ENCODE data around the gene GLCCI1.

- TF ChIP-seq ZNF274 (IDR thresholded peaks at IDR 0.05; ENCODE audit: low read depth, low read length), result no peak
- no peak for TF ChIP-seq SUZ12 (IDR thresholded peaks at IDR 0.05; ENCODE audit: extremely low read depth, insufficient read depth, insufficient read length)
- no peak for TF ChIP-seq YY1 (IDR thresholded peaks at IDR 0.05; ENCODE audit: insufficient read depth, insufficient read length)
Measured at GRCh38 chr7:8015746-8016120, 47.1 kb downstream of the GLCCI1 start.

Data from NT2/D1 (cell line).